Erythroblast (primary cell): Measurements from ENCODE around the gene SIPA1.

Experiments used
- GATA1 ChIP-seq: IDR thresholded peaks from 2 replicates; pipeline ENCODE4 v1.6.1; 2011; ENCODE audit warnings: low read depth, mild to moderate bottlenecking, control low read depth, low read length, moderate library complexity
- POLR2A ChIP-seq: IDR thresholded peaks from 2 replicates; pipeline ENCODE4 v1.6.1; 2011; ENCODE audit warnings: mild to moderate bottlenecking, low read length

GRCh38 chr11:65662247-65662798 lies 24.4 kb downstream of the SIPA1 start:
- no peak for TF ChIP-seq POLR2A
- TF ChIP-seq GATA1: no peak
